Nephron progenitor cell (in vitro differentiated cells): Measurements from ENCODE around the gene BOD1.

ENCODE experiments used
- DNase-seq: peaks from one replicate; pipeline ENCODE4 v3.0.0; 2021
- H3K27ac Mint-ChIP-seq: 2 replicates; pipeline ENCODE4 v1.8.0; 2021; ENCODE audit warnings: mild to moderate bottlenecking, moderate library complexity, mixed read lengths
- H3K27me3 Mint-ChIP-seq: 2 replicates; pipeline ENCODE4 v1.8.0; 2021; ENCODE audit warnings: mild to moderate bottlenecking, low read depth, mixed read lengths; ENCODE audit not compliant: poor library complexity
- H3K36me3 Mint-ChIP-seq: 2 replicates; pipeline ENCODE4 v1.8.0; 2021; ENCODE audit warnings: low read depth, mixed read lengths
- H3K4me1 Mint-ChIP-seq: 2 replicates; pipeline ENCODE4 v1.8.0; 2021; ENCODE audit warnings: mixed read lengths
- H3K4me3 Mint-ChIP-seq: 2 replicates; pipeline ENCODE4 v1.8.0; 2021; ENCODE audit warnings: mild to moderate bottlenecking, moderate library complexity, mixed read lengths
- H3K9me3 Mint-ChIP-seq: 2 replicates; pipeline ENCODE4 v1.8.0; 2021; ENCODE audit warnings: mild to moderate bottlenecking, moderate library complexity, mixed read lengths
- CTCF ChIP-seq: fragments of 200-600 bp; sonication (generic); IDR thresholded peaks from 2 replicates; pipeline ENCODE4 v1.5.0; 2021; ENCODE audit warnings: antibody characterized with exemption

The BOD1 gene

GRCh38 chr5:173575985-173576384 lies 40.5 kb downstream of the BOD1 start:
- TF ChIP-seq CTCF = no peak
- no peak overlapping the region for H3K27ac Mint-ChIP-seq
- H3K9me3 Mint-ChIP-seq = peaks cover 19% of the 10 kb centered on the region
- peaks cover 8% of the 10 kb centered on the region for H3K36me3 Mint-ChIP-seq
- no peak for DNase-seq
- peaks cover 38% of the 10 kb centered on the region for H3K4me1 Mint-ChIP-seq
- H3K27me3 Mint-ChIP-seq = peaks cover 8% of the 10 kb centered on the region
- H3K4me3 Mint-ChIP-seq = no peak overlapping the region

GRCh38 chr5:173574983-173575382 lies 41.5 kb downstream of the BOD1 start:
- Mint-ChIP-seq H3K36me3 (peaks cover 8% of the 10 kb centered on the region), H3K4me3 (no peak overlapping the region), H3K4me1 (peaks cover 42% of the 10 kb centered on the region), H3K9me3 (peaks cover 16% of the 10 kb centered on the region), H3K27me3 (peaks cover 11% of the 10 kb centered on the region), H3K27ac (peak overlapping the region; percentile 91)
- no peak for TF ChIP-seq CTCF
- DNase-seq = no peak

DNA sequence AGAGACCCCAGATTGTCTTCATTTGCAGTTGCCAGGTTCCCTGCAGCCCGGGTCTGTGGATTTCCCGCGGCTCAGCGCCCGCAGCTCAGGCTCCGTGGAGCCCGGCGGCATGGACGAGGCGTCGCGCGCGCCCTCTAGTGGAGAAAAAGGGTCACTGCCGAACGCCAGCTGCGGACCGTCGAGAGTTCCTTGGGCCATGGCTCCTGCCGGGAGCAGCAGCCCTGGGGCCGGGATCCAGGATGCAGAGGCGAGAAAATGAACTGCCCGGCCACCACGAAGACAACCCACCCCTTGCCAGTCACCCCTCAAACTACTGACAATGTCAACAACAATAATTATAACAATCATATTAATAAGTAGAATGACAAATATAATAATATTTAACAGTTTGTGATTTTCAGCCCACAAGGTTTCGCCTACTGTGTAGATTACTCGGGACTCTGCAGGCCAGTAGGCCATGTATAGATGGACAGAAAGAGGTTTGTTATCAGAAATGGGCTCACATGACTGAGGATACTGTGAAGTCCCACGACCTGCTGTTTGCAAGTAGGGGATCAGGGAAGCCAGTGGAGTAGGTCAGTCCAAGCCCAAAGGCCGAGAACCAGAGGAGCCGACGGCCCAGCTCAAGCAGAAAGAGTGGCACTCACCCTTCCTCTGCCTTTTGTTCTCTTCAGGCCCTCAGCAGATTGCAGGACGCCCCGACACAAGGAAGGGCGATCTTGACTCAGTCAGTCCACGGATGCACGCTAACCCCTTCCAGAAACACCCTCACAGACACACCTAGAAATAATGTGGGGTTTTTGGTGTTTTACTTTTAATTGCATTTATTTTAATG lies 43.1 kb downstream of the BOD1 start:
- Mint-ChIP-seq H3K4me1 (peaks cover 42% of the 10 kb centered on the region), H3K4me3 (no peak overlapping the region), H3K9me3 (peaks cover 12% of the 10 kb centered on the region), H3K27ac (no peak overlapping the region), H3K36me3 (no peaks in the 10 kb centered on the region), H3K27me3 (peaks cover 11% of the 10 kb centered on the region)
- peak; percentile 88 for DNase-seq
- TF ChIP-seq CTCF = peak; percentile 97

- Mint-ChIP-seq H3K4me1 (peaks cover 42% of the 10 kb centered on the region), H3K9me3 (peaks cover 14% of the 10 kb centered on the region), H3K27ac (no peak overlapping the region), H3K4me3 (no peak overlapping the region), H3K36me3 (no peaks in the 10 kb centered on the region), H3K27me3 (peaks cover 11% of the 10 kb centered on the region)
- DNase-seq = no peak
- TF ChIP-seq CTCF = no peak
Observed at GRCh38 chr5:173572431-173573125, 43.9 kb downstream of the BOD1 start.

- no peak for DNase-seq
- Mint-ChIP-seq H3K27ac (peak overlapping the region; percentile 89), H3K27me3 (peaks cover 13% of the 10 kb centered on the region), H3K9me3 (peaks cover 14% of the 10 kb centered on the region), H3K36me3 (no peaks in the 10 kb centered on the region), H3K4me1 (peaks cover 29% of the 10 kb centered on the region), H3K4me3 (no peak overlapping the region)
- TF ChIP-seq CTCF = no peak
Observed at GRCh38 chr5:173570321-173571090, 45.9 kb downstream of the BOD1 start.
